IPS-20b (cell line): ENCODE results near the gene TMPRSS4.
"Not testable (repeated sequence)": the region's sequence is repeated elsewhere in the genome, so short reads cannot be mapped to it uniquely, and the experiment has no call there.

Source experiments
- H3K27ac ChIP-seq: one replicate; pipeline ENCODE4 v1.5.1; 2013; ENCODE audit warnings: low read length
- H3K27me3 ChIP-seq: 2 replicates; pipeline ENCODE4 v1.6.1; 2013; ENCODE audit warnings: mild to moderate bottlenecking, low read length, inconsistent platforms; ENCODE audit not compliant: insufficient read depth
- H3K36me3 ChIP-seq: 2 replicates; pipeline ENCODE4 v1.6.1; 2013; ENCODE audit warnings: low read depth, mild to moderate bottlenecking, inconsistent platforms, low read length, moderate library complexity; ENCODE audit not compliant: insufficient read depth
- H3K4me1 ChIP-seq: 2 replicates; pipeline ENCODE4 v1.6.1; 2013; ENCODE audit warnings: mild to moderate bottlenecking, control low read depth, inconsistent platforms, low read length, moderate library complexity; ENCODE audit not compliant: insufficient read depth
- H3K4me3 ChIP-seq: 2 replicates; pipeline ENCODE4 v1.5.1; 2013; ENCODE audit warnings: mild to moderate bottlenecking, low read length, inconsistent platforms
- H3K9ac ChIP-seq: 2 replicates; pipeline ENCODE4 v1.6.1; 2013; ENCODE audit warnings: low read depth, mild to moderate bottlenecking, inconsistent platforms, low read length, moderate library complexity
- H3K9me3 ChIP-seq: 2 replicates; pipeline ENCODE4 v1.6.1; 2013; ENCODE audit warnings: mild to moderate bottlenecking, low read depth, low read length, inconsistent platforms; ENCODE audit not compliant: insufficient read depth

Gene TMPRSS4

GRCh38 chr11:118058311-118059245 is 18.3 kb upstream of the TMPRSS4 start:
- Histone ChIP-seq H3K9me3 (no peaks in the 10 kb centered on the region), H3K27me3 (no peaks in the 10 kb centered on the region; the same call in 1 of the 2 replicates), H3K4me1 (no peaks in the 10 kb centered on the region; the same call in 1 of the 2 replicates), H3K4me3 (no peak overlapping the region), H3K9ac (no peak overlapping the region), H3K36me3 (no peaks in the 10 kb centered on the region), H3K27ac (no peak overlapping the region)

DNA sequence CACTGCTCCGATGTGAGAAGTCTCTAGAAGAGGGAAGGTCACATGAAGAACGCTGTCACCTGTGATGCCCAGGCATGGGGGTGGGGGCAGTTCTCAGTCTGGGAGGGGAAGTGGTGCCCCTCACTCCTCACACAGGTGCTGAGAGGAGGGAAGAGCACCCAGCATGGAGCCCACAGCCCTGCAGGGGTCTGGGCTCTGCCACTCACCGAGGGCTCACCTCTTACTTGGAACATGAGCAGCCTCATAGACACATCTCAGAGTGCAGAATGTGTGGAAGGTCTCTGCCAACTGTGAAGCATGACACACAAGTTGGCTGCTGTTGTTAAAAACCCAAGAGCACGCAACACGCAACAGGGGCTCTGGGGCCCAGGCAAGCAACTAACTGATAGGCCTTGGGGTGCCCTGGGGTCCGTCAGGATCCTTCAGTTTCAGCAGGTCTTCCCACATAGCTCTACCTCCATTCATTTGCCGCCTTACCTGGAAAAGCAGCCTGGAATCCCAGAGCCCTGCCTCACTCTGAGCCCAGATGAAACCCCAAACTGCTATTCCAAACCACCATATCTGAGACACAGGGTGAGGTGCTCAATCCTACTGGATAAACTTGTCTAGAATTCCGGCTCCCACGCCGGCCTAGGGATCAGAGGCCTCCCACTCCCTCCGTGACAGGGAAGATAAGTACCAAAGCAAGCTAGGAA is 17.5 kb upstream of the TMPRSS4 start:
- Histone ChIP-seq H3K4me1 (no peaks in the 10 kb centered on the region; the same call in 1 of the 2 replicates), H3K27ac (no peak overlapping the region), H3K36me3 (no peaks in the 10 kb centered on the region), H3K27me3 (no peaks in the 10 kb centered on the region; the same call in 1 of the 2 replicates), H3K9me3 (no peaks in the 10 kb centered on the region), H3K9ac (no peak overlapping the region), H3K4me3 (no peak overlapping the region)

- H3K4me3 ChIP-seq: no peak overlapping the region
- no peaks in the 10 kb centered on the region for H3K9me3 ChIP-seq
- H3K27me3 ChIP-seq: no peaks in the 10 kb centered on the region; the same call in 1 of the 2 replicates
- no peaks in the 10 kb centered on the region for H3K36me3 ChIP-seq
- H3K27ac ChIP-seq: no peak overlapping the region
- H3K9ac ChIP-seq: no peak overlapping the region
- H3K4me1 ChIP-seq: no peaks in the 10 kb centered on the region; the same call in 1 of the 2 replicates
Observed at GRCh38 chr11:118060081-118060661, 16.7 kb upstream of the TMPRSS4 start.

- H3K27ac ChIP-seq: no peak overlapping the region
- no peaks in the 10 kb centered on the region; the same call in 1 of the 2 replicates for H3K4me1 ChIP-seq
- no peak overlapping the region for H3K9ac ChIP-seq
- no peaks in the 10 kb centered on the region for H3K9me3 ChIP-seq
- H3K36me3 ChIP-seq: no peaks in the 10 kb centered on the region
- H3K27me3 ChIP-seq: no peaks in the 10 kb centered on the region; the same call in 1 of the 2 replicates
- H3K4me3 ChIP-seq: no peak overlapping the region
Observed at GRCh38 chr11:118060869-118061268, 16.0 kb upstream of the TMPRSS4 start.

GRCh38 chr11:118061586-118062125 is 15.2 kb upstream of the TMPRSS4 start:
- Histone ChIP-seq H3K9ac (no peak overlapping the region), H3K9me3 (no peaks in the 10 kb centered on the region), H3K4me1 (no peaks in the 10 kb centered on the region; the same call in 1 of the 2 replicates), H3K4me3 (no peak overlapping the region), H3K27ac (no peak overlapping the region), H3K27me3 (no peaks in the 10 kb centered on the region), H3K36me3 (no peaks in the 10 kb centered on the region)

DNA sequence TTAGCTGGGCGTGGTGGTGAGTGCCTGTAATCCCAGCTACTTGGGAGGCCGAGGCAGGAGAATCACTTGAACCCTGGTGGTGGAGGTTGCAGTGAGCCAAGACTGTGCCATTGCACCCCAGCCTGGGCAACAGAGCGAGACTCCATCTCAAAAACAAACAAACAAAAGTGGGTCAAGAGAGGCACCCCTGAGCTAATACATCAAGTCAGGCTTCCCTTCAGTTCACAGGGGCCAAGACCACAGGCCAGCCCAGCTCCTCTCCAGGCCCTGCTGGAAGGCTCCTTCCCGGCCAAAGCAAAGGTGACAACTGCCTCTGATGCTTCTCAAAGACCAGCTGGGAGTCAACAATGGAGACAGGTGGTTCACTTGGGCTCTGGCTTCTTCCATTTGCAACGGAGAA is 14.7 kb upstream of the TMPRSS4 start:
- H3K9ac ChIP-seq, H3K9me3 ChIP-seq, H3K27me3 ChIP-seq, H3K4me3 ChIP-seq, H3K36me3 ChIP-seq, H3K4me1 ChIP-seq, H3K27ac ChIP-seq: not testable (repeated sequence)

DNA sequence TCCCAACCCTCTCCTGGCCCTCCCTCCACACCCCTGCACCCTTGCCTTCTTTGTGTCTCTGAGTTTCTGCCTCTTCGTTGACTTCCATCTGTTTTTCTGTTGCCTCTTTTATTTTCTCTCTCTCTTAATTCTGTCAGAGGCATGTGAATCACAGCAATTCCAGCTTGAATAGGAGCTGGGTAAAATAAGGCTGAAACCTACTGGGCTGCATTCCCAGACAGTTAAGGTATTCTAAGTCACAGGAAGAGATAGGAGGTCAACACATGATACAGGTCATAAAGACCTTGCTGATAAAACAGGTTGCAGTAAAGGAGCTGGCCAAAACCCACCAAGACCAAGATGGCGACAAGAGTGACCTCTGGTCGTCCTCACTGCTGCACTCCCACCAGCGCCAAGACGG is 14.2 kb upstream of the TMPRSS4 start:
- H3K9ac ChIP-seq, H3K27me3 ChIP-seq, H3K4me3 ChIP-seq, H3K27ac ChIP-seq, H3K9me3 ChIP-seq, H3K36me3 ChIP-seq, H3K4me1 ChIP-seq: not testable (repeated sequence)

DNA sequence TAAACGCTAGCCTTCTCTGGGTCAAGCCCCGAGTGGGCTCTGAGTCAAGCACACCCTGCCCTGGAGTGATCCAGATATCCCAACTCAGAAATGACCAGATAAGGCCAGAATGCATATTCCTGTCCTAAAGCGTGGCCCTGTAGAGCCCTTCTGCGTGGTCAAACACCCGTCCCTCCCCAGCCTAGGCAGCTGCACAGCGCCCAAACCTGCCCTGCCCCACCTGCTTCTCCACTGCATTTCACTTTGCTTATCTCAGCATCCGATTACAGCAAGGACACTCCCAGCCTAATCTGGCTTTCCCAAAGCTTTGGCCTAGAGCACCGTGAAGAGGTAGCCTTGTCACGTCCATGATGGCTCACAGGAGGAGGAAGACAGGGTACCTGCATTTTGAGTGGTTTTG is 11.9 kb upstream of the TMPRSS4 start:
- H3K27ac ChIP-seq: no peak overlapping the region
- H3K4me3 ChIP-seq: no peak overlapping the region
- no peaks in the 10 kb centered on the region for H3K27me3 ChIP-seq
- no peaks in the 10 kb centered on the region for H3K9me3 ChIP-seq
- no peak overlapping the region for H3K9ac ChIP-seq
- H3K4me1 ChIP-seq: peaks cover 3% of the 10 kb centered on the region; the same call in 1 of the 2 replicates
- H3K36me3 ChIP-seq: no peaks in the 10 kb centered on the region

DNA sequence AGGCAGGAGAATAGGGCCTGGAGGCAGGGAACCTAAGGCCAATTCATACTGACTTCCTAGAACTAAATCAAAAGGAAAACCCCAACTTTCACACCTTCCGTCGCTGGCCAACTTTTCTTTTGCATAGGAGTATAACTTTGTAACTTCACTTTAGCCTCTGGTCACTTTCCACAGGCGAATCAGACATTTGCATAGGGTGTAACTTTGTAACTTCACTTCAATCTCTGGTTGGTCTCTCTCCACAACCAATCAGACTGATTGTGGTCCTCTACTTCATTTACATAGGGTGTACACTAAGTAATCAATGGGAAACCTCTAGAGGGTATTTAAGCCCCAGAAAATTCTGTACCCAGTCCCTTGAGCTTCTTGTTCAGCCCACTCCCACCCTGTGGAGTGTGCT is 11.5 kb upstream of the TMPRSS4 start:
- Histone ChIP-seq H3K9me3 (no peaks in the 10 kb centered on the region), H3K4me3 (no peak overlapping the region), H3K9ac (no peak overlapping the region), H3K4me1 (peaks cover 3% of the 10 kb centered on the region; the same call in 1 of the 2 replicates), H3K36me3 (no peaks in the 10 kb centered on the region), H3K27ac (no peak overlapping the region), H3K27me3 (no peaks in the 10 kb centered on the region)

- H3K4me1 ChIP-seq: peaks cover 7% of the 10 kb centered on the region; the same call in 1 of the 2 replicates
- H3K4me3 ChIP-seq: no peak overlapping the region
- H3K9ac ChIP-seq: no peak overlapping the region
- H3K27me3 ChIP-seq: no peaks in the 10 kb centered on the region
- no peak overlapping the region for H3K27ac ChIP-seq
- H3K36me3 ChIP-seq: no peaks in the 10 kb centered on the region
- H3K9me3 ChIP-seq: no peaks in the 10 kb centered on the region
Observed at GRCh38 chr11:118067006-118067405, 9.9 kb upstream of the TMPRSS4 start.

- Histone ChIP-seq H3K4me1 (peaks cover 7% of the 10 kb centered on the region; the same call in 1 of the 2 replicates), H3K36me3 (no peaks in the 10 kb centered on the region), H3K27ac (no peak overlapping the region), H3K9ac (no peak overlapping the region), H3K4me3 (no peak overlapping the region), H3K9me3 (no peaks in the 10 kb centered on the region), H3K27me3 (no peaks in the 10 kb centered on the region)
Observed at GRCh38 chr11:118068206-118068944, 8.5 kb upstream of the TMPRSS4 start.
